NCI-H345 treated with DMSO at 0.1 percent for 48 hours (cell line): ENCODE results near the gene MPHOSPH8.

ENCODE experiments used
- DNase-seq: peaks from one replicate; lab custom pipeline; 2025; ENCODE audit not compliant: unreplicated experiment; lab: John Stamatoyannopoulos, UW

The MPHOSPH8 gene, protein sequence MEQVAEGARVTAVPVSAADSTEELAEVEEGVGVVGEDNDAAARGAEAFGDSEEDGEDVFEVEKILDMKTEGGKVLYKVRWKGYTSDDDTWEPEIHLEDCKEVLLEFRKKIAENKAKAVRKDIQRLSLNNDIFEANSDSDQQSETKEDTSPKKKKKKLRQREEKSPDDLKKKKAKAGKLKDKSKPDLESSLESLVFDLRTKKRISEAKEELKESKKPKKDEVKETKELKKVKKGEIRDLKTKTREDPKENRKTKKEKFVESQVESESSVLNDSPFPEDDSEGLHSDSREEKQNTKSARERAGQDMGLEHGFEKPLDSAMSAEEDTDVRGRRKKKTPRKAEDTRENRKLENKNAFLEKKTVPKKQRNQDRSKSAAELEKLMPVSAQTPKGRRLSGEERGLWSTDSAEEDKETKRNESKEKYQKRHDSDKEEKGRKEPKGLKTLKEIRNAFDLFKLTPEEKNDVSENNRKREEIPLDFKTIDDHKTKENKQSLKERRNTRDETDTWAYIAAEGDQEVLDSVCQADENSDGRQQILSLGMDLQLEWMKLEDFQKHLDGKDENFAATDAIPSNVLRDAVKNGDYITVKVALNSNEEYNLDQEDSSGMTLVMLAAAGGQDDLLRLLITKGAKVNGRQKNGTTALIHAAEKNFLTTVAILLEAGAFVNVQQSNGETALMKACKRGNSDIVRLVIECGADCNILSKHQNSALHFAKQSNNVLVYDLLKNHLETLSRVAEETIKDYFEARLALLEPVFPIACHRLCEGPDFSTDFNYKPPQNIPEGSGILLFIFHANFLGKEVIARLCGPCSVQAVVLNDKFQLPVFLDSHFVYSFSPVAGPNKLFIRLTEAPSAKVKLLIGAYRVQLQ

DNA sequence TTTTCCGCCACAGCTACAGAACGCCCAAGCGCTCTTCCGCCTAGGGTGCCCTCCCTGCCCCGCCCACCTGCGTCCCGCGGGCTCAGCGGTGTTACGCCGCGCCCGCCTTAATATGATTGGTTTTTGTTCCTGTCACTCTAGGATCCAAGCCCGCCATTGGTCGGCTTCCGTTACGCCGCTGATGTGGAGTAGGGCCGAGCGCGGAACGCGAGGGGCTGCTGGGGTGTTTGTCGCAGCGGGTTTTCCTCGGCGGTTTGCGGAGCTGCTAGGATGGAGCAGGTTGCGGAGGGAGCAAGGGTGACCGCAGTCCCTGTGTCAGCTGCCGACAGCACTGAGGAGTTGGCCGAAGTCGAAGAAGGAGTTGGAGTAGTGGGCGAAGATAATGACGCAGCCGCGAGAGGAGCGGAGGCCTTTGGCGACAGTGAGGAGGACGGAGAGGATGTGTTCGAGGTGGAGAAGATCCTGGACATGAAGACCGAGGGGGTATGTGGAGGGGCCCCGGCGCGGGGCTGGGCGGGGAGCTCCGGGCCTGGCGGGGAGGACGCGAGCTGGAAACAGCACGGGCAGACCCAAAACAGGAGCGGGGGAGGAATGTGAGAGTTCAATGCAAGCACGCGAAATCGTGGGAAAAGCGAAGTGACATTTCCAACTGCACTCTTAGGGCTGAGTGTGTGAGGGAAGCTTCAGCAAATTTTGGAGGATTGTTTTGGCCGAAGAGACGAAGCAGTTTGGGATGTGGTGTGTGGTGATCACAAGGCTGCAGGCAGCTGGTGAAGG lies at the start of gene MPHOSPH8:
TSS of gene MPHOSPH8 (plus strand) at position 181 of the 777 bp plus-strand sequence. CDS start at position 271, 90 bp downstream.
- DNase-seq, result peak; percentile 76

DNA sequence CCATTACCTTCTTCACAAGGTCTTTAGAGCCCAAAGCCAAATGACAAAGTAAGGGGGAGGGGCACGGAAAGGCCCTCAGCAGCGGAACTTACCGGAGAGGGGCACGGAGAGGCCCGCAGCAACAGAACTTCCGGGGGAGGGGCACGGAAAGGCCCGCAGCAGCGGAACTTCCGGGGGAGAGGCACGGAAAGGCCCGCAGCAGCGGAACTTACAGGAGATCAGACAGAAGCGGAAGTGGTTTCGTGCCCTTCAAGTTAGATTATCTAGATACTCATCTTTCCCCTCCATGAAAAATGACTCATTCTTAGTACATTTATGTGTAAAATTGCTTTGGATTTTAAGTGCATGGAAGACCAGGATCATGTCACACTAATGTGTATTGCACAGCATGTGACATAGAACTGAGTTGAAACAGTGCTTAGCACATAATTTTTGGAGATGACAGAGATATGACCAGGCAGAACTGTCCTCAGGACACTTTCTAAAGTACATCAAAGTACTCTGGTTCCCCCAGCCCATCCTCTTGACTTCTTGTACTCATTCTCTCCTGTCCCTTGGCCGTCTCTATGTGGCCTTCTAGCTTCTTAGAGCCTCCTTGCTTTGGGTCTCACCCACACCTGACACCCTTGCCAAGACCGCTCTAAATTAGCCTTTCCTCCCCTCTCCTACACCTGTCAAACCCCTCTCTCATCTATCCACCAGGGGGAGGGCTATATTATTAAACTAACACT lies 46.4 kb upstream of the MPHOSPH8 start:
- no peak for DNase-seq

DNA sequence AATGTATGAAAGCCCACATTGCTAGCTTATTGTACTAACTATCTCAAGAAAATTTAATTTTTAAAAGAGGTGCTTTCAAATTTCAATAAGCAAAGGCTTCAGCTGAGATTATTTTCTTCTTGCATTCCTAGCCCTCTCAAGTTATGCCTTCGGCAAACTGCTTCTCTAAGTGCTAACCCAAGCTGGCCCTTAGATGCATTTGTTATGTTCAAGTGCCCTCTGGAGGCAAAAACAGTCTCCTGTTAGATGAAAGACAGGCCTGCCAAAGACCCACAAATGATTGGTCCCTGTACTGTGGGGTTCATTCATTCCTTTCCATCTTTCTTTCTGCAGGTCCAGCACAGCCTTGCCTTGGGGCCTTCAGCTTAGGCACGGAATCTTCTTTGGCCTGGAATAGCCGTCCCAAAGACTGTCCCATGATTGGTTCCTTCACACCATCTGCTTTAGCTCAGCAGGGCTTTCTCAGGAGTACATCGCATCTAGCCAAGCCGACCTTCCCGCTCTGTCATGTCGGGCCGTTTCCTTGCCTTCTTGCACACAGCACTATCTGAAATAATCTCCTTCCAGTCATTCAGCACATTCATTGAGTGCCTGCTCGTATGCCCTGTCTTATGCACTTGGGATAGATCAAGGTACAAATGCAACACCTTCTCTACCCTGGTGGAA lies 45.7 kb upstream of the MPHOSPH8 start:
- no peak for DNase-seq

DNA sequence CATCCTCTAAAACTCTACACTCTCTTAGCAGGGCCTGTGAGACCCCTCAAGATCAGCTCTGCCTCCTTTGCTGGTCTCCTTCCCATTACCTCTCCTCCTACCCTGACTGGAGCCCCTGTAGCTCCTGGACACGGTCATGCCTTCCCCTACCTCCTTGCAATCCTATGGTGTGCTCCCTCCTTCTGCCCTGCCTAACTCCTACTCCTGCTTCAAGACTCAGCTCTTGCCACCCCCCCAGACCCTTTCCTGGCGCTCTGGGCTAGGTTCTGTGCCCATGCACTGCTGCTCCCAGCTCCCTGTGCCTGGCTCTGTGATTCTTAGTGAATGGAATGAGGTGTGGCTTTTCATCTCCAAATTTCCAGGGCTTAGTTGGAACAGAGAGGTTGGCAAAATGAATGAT lies 44.1 kb upstream of the MPHOSPH8 start:
- no peak for DNase-seq

DNA sequence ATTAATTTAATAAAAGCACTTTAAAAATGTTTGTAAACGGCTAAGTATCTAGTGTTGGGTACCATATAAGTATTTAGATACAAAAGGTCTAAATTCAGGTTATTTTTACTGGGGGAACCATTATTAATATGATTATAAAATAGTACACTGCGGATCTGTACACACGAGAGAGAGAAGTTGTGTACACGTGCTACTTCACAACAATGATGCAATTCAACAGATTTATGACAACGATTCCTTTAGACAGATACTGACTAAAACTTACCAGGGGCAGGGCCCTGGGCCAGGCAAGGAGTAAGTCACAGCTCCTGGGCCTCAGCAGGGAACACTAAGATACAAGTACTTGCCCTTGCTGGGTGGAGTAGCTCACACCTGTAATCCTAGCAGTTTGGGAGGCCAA lies 43.0 kb upstream of the MPHOSPH8 start:
- DNase-seq, result no peak

DNA sequence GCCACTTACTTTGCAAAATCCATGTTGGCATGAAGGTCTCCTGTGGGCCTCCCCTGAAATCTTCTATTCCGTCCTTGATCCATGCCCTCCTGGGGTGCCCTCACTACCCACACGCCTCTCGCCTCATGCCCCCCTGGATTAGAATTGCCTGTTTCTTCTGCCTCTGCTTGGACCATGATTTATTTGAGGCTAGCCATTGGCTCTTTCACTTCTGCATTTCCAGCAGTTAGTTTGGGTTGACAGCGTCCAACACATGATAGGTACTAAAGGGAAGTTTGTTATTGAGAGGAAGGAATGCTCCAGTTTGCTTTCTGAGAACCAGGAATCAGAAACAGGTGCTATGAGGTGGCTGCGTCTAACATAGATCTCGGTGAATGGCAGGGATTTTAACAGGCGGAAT lies 41.6 kb upstream of the MPHOSPH8 start:
- DNase-seq, result no peak

DNA sequence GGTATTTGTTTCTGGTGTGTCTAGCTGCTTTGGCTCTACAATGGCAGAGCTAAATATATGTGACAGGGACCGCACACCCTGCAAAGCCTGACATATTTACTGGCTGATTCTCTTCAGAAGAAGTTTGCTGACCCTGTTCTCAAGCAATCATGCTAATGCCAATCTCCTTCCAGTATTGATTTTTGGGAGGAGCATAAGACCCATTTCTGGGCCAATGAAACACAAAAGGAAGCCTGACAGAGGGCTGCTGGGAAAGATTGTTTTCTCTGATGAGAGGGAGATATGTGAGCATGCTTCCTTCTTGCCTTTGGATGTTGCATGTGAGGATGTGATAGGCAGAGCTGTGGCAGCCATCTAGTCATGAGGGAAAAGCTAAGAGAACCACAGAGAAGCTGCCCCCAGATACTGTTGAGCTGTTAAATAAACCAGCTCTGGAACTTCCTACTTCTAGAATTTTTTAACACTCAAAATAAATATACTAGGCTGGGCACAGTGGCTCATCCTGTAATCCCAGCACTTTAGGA lies 40.7 kb upstream of the MPHOSPH8 start:
- DNase-seq, result no peak

DNA sequence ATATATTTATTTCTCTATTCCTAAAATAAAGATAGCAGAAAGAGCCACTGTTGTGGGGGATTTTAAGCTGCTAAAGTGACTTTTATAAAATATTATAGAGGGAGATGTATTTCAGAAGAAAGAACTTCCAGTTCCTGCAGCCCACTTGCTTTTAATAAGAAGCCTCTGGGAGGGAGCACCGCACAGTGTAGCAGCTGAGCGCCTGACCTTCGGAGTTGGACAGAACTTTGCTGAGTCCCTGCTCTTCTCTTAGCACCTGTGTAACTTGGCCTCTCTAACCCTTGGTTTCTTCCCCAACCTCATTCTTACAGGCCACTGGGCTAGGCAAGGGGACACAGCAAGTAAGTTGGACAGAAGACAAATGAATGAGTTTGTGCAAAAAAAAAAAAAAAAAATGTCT lies 37.4 kb upstream of the MPHOSPH8 start:
- DNase-seq, result no peak

DNA sequence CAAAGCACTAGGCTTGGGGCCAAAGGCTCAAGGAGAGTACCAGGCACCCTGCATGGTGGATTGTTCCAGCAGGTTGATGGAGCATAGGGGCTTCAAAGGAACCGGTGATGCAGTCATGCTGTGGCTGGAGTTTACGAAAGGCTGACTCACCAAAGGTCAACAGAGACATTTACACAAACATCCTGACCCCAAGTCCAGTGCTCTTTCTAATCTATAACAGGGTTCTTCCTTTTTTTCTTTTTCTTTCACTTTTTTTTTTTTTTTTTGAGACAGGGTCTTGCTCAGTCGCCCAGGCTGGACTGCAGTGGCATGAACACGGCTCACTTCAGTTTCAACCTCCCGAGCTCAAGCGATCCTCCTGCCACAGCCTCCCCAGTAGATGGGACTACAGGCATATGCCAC lies 36.5 kb upstream of the MPHOSPH8 start:
- no peak for DNase-seq

DNA sequence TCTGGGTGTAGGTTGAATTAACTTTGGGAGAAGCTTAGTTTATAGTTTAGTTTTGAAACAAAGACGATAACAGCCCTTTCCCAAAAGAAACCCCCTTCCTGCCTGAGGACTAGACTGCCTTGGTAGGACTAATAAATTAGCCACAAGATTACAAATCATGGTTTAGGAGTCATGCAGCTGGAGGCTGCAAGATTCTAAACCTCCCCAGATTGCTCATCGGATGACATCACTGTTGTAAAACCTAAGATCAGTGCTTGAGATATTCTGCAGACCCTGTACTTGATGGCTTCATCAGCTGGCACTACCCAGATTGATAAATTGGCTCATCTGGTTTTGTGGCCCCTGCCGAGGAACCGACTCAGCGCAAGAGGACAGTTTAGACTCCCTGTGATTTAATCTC lies 35.9 kb upstream of the MPHOSPH8 start:
- no peak for DNase-seq

DNA sequence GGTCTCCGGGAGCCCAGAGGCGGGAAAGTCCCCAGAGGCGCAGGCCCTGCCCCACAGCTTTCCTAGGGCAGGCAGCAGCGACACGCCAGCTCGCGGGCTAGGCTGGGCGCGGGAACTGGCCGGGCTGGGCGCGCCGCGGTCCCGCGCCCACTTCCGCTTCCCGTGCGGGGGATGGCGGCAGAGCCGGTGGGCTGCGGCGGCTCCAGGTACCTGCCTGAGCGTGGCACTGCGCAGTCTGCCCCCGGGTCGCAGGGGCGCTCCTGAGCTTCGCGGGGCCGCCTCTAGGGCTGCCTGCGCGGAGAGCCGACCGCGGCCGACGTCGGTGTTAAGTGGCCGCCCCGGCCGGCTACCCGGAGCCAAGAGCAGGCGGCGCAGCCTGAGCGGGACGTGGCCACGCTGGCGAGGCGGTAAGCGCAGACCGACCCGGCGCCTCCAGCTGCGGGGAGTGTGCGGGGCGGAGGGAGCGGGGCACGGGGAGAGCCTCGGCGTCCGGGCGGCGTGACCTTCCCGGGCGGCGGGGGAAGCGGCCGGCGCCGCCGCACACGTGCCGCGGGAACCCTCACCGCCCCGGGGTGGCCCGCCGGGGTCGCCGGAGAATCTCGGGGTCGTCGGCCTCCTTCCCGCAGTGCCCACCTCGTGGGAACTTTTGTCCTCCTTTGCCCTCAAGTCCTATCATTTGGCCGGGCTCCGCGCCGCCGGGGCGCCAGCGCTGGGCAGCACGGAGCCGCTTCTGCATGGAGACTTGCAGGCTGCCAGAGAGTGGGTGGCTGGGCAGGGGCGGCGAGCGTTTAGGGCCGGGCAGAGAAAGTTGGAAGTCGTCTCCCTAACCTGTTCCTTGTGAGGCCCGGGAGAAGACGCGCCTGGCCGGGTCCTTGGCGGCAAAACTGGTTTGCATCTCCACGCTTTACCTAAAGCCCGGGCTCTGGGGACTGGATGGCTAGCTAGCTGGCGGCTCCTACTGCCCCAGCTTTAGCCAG lies 31.4 kb upstream of the MPHOSPH8 start:
- no peak for DNase-seq

DNA sequence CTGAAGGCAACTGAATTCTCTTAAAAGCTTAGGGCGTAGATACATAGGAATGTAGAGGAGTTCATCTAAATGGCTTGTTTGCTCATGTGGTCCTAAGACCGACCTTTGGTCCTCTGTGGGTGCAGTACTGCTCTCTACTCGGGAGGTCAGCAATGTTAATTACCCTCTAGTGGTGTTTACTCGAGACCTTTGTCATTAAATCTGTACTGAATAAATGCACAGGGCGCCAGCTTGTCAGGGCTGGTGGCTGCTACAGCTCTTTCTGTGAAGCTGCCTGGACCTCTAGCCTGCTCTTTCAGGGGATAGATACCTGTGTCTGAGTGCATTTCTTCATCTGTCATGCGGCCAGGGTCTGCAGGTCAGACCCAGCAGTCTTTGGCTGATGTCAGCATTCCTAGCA lies 29.2 kb upstream of the MPHOSPH8 start:
- DNase-seq, result no peak

DNA sequence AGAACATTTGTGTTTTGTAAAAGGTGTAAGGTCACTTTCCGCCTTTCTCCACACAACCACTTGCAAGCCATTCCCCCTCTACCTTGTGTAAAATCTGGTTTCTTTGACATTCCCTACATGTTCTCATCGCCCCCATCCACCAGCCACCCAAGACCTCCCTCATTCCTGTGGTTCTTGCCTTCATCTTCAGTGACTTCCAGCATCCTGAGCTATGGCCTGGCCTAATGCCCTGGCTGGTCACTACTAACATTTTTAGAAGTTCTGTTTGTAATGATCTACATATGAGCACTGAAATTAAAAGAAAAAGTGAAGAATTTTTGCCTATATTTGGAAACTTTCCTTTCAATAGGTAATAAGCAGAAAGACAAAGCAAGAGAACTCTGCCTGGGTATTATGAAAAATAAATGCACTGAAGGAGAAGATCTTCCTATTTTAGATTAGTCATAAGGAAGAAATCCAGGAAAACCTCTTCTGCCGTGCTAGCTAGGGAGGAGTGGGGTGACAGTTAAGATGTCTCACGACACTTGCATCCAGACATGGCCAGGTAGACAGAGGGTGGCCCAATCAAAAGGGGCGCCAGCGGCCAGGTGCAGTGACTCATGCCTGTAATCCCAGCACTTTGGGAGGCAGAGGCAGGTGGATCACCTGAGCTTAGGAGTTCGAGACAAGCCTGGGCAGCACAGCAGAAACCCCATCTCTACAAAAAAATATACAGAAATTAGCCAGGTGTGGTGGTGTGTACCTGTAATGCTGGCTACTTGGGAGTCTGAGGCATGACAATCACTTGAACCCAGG lies 28.1 kb upstream of the MPHOSPH8 start:
- DNase-seq, result no peak

DNA sequence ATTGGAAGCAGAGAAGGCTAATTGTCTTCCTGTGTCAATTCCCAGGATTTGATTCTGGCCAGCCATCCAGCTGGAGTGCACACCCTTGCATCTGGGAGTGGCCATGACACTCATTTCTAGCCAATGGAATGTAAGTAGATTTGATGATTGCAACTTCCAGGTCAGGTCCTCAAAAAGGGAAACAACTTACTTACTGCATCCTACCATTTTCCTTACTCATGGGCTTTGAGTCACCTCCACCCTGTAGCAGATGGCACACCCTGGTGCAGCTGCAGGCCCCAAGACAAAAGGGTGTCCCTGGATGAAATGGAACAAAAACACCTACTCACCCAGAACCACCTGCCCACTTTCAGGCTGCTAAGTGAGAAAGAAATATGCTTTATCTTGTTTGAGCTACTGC lies 27.3 kb upstream of the MPHOSPH8 start:
- DNase-seq, result no peak

DNA sequence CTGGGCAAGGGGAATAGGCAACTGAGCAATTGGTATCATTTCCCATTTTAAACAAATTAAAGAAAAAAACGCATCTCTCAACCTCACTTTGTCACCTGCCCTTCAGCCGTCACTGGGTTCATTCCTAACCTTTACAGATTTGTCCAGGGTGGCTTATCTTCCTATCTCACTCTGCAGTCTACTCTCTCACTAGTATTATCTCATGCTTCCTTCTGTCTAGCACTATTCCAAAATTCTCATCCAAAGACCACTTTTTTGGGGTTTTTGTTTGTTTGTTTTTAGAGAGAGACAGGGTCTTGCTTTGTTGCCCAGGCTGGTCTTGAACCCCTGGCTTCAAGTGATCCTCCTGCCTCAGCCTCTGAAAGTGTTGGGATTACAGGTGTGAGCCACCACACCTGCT lies 26.7 kb upstream of the MPHOSPH8 start:
- DNase-seq, result no peak

DNA sequence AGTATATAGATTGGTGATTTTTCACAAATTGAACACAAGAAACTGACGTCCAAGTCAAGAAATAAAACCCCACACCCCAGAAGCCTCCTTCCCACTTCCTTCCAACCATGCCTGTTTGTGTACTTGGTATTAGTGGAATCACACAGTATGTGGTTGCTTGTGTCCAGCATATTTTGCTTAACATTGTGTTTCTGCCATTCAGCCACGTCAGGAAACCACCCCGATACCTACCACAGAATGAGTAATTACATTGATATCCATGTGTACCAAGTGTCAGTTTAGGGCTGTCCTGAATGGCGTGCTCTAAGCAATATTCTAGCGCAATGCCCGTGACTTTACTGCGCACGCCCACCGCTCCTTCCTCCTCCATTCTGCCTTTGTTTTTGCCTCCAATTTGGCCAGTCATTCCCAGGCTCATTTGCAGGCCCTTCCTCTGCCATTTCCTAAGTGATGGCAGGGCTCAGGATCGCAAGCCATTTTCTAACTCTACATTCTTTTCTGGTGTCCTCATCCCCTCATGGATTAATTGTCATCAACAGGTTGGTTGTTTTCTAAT lies 25.9 kb upstream of the MPHOSPH8 start:
- DNase-seq, result no peak

DNA sequence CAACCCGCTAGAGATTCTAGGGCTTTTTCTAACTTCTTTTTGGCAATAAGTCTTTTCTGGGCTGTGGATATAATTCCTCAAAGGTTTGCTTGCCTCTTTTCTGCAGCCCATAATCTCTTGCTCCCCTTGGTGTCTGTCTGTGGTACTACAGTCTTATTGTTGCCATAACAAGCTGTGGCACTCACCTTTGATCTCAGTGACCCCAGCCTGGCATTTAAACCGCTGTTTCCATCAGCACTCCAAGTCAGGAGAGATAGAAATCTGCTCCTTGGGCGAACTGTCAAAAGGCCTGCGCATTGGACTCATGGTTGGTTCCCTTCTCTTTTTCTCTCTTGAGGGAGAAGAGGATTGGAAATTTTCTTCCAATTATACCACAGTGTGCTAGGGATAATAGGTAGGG lies 14.5 kb upstream of the MPHOSPH8 start:
- no peak for DNase-seq

DNA sequence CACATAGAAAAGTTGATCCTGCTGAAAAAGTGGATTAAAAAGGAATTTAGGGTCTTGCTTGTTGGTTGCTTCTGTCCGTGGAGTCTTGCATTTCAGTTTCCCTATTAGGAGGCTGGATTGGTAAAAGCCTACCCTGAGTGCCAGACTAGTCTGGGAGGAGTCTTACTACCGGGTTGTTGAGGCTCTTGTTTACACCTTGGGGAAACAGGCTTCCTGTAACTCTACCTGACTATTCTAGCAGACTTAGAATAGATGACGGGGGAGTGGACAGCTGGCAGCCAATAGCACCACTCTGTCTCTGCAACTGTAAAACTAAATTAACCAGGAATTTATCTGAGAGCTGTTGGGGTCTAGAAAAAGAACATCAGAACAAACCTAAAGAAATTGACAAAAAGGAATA lies 11.3 kb upstream of the MPHOSPH8 start:
- no peak for DNase-seq
